Measurements from ENCODE around the gene DDC. TPM values are rescaled to one million over a fixed set of nuclear protein-coding genes. Genes with fewer than 3 reads are reported as not detected.

The DDC gene
- total RNA-seq, 1 experiment from 2014 or later, result not detected

GRCh38 chr7:50496569-50496968 is 68.6 kb downstream of the DDC start:
- no peak overlapping the region for H3K27ac ChIP-seq
- BruUV-seq (replicated peaks), result no TSS peak
- H3K9me3 ChIP-seq (ENCODE audit: insufficient read depth, low read depth), result no peaks in the 10 kb centered on the region

GRCh38 chr7:50495746-50496145 is 69.5 kb downstream of the DDC start:
- H3K36me3 ChIP-seq (ENCODE audit: low read depth), result no peaks in the 10 kb centered on the region
- no TSS peak for BruUV-seq (replicated peaks)
- no peak overlapping the region for H3K4me3 ChIP-seq
- H3K9me3 ChIP-seq (ENCODE audit: insufficient read depth, low read depth), result no peaks in the 10 kb centered on the region
- no peaks in the 10 kb centered on the region for H3F3A ChIP-seq (ENCODE audit: insufficient read depth, low read depth)
- no peaks in the 10 kb centered on the region for H3K9me2 ChIP-seq (ENCODE audit: insufficient read depth)
- TF ChIP-seq CTCF (conservative IDR thresholded peaks at IDR 0.05) (no peak), EZH2 (IDR thresholded peaks at IDR 0.05; ENCODE audit: low read depth) (no peak)
- 0 out of 2 replicates have a peak, but pooled peaks cover 7% of the 10 kb centered on the region for H3K4me1 ChIP-seq (replicated peaks; ENCODE audit: insufficient read depth)
- no peaks in the 10 kb centered on the region for H4K20me1 ChIP-seq (ENCODE audit: insufficient read depth)
- intact Hi-C loops (cut with micrococcal nuclease; ENCODE audit: unreplicated experiment), result no loop called here
- no peak for DNase-seq
- H3K4me2 ChIP-seq, result no peak overlapping the region
- no peaks in the 10 kb centered on the region for H3K79me2 ChIP-seq (ENCODE audit: low read depth)
- H3K27ac ChIP-seq, result no peak overlapping the region
- no peak overlapping the region for H2AFZ ChIP-seq
- H3K27me3 ChIP-seq (ENCODE audit: insufficient read depth, low read depth), result no peaks in the 10 kb centered on the region
- ChIA-PET POLR2A (ENCODE audit: unreplicated experiment) (no interaction called here), CTCF (interaction anchor here (0.7 kb wide), 1 partner anchor 33 kb away, joined by 3 read pairs; no protein-coding TSS in a partner anchor)

More at GRCh38 chr7:50496569-50496968, 68.6 kb downstream of the DDC start:
- DNase-seq, result no peak
- H3K4me2 ChIP-seq, result peak overlapping the region; percentile 31; the same call in 1 of the 2 replicates
- ChIA-PET POLR2A (ENCODE audit: unreplicated experiment) (no interaction called here), CTCF (interaction anchor here (0.6 to 0.7 kb wide), 2 partner anchors 32 to 38 kb away, joined by 3 read pairs; no protein-coding TSS in a partner anchor)
- no peaks in the 10 kb centered on the region for H3K36me3 ChIP-seq (ENCODE audit: low read depth)
- H3K4me3 ChIP-seq, result no peak overlapping the region
- no peak for TF ChIP-seq EZH2 (IDR thresholded peaks at IDR 0.05; ENCODE audit: low read depth)
- TF ChIP-seq CTCF (conservative IDR thresholded peaks at IDR 0.05), result no peak
- no peaks in the 10 kb centered on the region for H3K9me2 ChIP-seq (ENCODE audit: insufficient read depth)
- H3K27me3 ChIP-seq (ENCODE audit: insufficient read depth, low read depth), result no peaks in the 10 kb centered on the region
- H2AFZ ChIP-seq, result 0 out of 2 replicates have a peak overlapping the region, but pooled peaks have one; percentile 28
- intact Hi-C loops (cut with micrococcal nuclease; ENCODE audit: unreplicated experiment), result no loop called here
- 0 out of 2 replicates have a peak, but pooled peaks cover 7% of the 10 kb centered on the region for H3K4me1 ChIP-seq (replicated peaks; ENCODE audit: insufficient read depth)
- no peaks in the 10 kb centered on the region for H4K20me1 ChIP-seq (ENCODE audit: insufficient read depth)
- H3F3A ChIP-seq (ENCODE audit: insufficient read depth, low read depth), result no peaks in the 10 kb centered on the region
- no peaks in the 10 kb centered on the region for H3K79me2 ChIP-seq (ENCODE audit: low read depth)

GRCh38 chr7:50492770-50493519 is 72.3 kb downstream of the DDC start:
- H3K79me2 ChIP-seq (ENCODE audit: low read depth), result no peaks in the 10 kb centered on the region
- intact Hi-C loops (cut with micrococcal nuclease; ENCODE audit: unreplicated experiment), result no loop called here
- peaks cover 5% of the 10 kb centered on the region; the same call in 1 of the 2 replicates for H3K9me3 ChIP-seq (ENCODE audit: insufficient read depth, low read depth)
- H3K4me3 ChIP-seq, result no peak overlapping the region
- H3K4me1 ChIP-seq (replicated peaks; ENCODE audit: insufficient read depth), result 0 out of 2 replicates have a peak, but pooled peaks cover 7% of the 10 kb centered on the region
- ChIA-PET CTCF (no interaction called here), POLR2A (ENCODE audit: unreplicated experiment) (no interaction called here)
- H3K36me3 ChIP-seq (ENCODE audit: low read depth), result no peaks in the 10 kb centered on the region
- no peak for TF ChIP-seq CTCF (conservative IDR thresholded peaks at IDR 0.05)
- TF ChIP-seq EZH2 (IDR thresholded peaks at IDR 0.05; ENCODE audit: low read depth), result no peak
- no peak for DNase-seq
- H2AFZ ChIP-seq, result no peak overlapping the region
- H3F3A ChIP-seq (ENCODE audit: insufficient read depth, low read depth), result no peaks in the 10 kb centered on the region
- no peaks in the 10 kb centered on the region for H3K27me3 ChIP-seq (ENCODE audit: insufficient read depth, low read depth)
- H3K4me2 ChIP-seq, result no peak overlapping the region
- H3K27ac ChIP-seq, result no peak overlapping the region
- no TSS peak for BruUV-seq (replicated peaks)
- H3K9me2 ChIP-seq (ENCODE audit: insufficient read depth), result no peaks in the 10 kb centered on the region
- H4K20me1 ChIP-seq (ENCODE audit: insufficient read depth), result no peaks in the 10 kb centered on the region

Measured in PC-9 (cell line).